Hematopoietic multipotent progenitor cell treated with erythropoietin and hydrocortisone succinate and interleukin-3 and kit ligand, for 15 days (in vitro differentiated cells): Measurements from ENCODE around the gene CD163L1.
"Not testable (repeated sequence)": the region's sequence is repeated elsewhere in the genome, so short reads cannot be mapped to it uniquely, and the experiment has no call there.

ENCODE experiments used
- DNase-seq: peaks from one replicate; pipeline ENCODE4 v3.0.0-alpha.2; 2015; ENCODE audit warnings: low spot score

Gene CD163L1

GRCh38 chr12:7444076-7444475 lies at the start of gene CD163L1:
Gene CD163L1 (minus strand): TSS chr12:7444153. CDS start chr12:7444127, 26 bp downstream.
- DNase-seq: no peak

DNA sequence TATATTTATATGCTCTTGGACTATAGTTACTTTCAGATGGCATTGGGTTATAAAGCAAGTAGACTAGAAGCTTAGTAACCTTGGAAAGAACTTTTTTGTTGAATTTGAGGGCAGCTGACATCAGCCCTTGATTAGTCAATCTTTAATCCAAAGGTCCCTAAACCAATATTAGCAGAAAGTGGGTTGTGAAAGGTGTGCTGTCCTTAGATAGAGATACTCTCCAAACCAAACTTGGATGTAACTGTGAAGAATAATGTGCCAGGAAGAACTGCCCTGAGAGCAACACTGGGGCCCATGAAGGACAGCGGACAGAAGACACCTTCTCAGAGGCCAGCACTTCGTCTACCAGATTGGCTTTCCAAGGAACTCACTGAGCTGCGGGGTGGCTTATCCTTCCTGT lies 49.1 kb upstream of the CD163L1 start:
- no peak for DNase-seq

- no peak for DNase-seq
Observed at GRCh38 chr12:7486512-7486911, 42.6 kb upstream of the CD163L1 start.

DNA sequence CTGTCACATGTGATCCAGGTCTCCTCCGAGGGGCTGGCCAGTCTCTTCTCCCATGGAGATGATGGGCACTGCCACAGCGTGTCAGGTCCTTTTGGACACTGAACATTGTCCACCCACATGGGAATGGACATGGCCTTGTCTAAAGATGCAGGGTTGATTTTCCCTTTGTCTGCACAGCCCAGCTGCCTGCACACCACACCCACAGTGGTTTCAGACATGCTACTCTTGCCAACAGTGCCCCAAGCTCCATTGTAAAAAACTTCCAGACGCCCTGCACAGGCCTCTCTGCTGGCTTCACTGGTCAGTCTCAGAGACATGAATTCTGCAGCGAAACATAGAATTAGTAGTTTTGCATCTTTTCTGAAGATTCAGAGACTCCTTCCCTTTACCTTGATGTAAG lies 41.1 kb upstream of the CD163L1 start:
- no peak for DNase-seq

GRCh38 chr12:7483343-7483742 lies 39.4 kb upstream of the CD163L1 start:
- no peak for DNase-seq

- DNase-seq: no peak
Observed at GRCh38 chr12:7479771-7480170, 35.8 kb upstream of the CD163L1 start.

DNA sequence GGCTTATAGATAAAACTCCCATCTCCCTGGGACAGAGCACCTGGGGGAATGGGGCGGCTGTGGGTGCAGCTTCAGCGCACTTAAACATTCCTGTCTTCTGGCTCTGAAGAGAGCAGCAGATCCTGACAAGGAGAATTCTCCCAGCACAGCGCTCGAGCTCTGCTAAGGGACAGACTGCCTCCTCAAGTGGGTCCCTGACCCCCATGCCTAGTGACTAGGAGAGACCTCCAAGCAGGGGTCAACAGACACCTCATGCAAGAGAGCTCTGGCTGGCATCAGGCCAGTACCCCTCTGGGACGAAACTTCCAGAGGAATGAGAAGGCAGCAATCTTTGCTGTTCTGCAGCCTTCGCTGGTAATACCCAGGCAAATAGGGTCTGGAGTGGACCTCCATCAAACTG lies 28.1 kb upstream of the CD163L1 start:
- no peak for DNase-seq

- peak; percentile 70 for DNase-seq
Observed at GRCh38 chr12:7460375-7461259, 16.7 kb upstream of the CD163L1 start.

DNA sequence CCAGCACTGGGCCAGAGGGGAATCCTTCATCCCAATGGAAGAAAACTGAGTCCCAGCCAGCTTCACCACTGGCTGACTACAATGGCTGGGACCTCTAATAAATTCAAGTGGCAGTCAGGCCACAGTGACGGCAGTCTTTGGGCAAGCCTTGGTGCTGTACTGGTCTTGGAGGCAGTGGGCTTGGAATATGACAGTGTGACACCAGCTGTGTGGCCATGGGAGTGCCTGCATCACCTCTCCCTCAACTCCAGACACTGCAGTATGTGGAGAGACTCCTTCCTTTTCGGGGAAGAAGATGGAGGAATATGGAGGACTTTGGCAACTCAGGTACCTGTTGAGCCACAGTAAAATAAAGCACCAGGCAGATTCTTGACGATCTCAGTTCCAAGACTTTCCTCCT lies 16.0 kb upstream of the CD163L1 start:
- DNase-seq: no peak

- DNase-seq: no peak
Observed at GRCh38 chr12:7451756-7452155, 7.8 kb upstream of the CD163L1 start.

DNA sequence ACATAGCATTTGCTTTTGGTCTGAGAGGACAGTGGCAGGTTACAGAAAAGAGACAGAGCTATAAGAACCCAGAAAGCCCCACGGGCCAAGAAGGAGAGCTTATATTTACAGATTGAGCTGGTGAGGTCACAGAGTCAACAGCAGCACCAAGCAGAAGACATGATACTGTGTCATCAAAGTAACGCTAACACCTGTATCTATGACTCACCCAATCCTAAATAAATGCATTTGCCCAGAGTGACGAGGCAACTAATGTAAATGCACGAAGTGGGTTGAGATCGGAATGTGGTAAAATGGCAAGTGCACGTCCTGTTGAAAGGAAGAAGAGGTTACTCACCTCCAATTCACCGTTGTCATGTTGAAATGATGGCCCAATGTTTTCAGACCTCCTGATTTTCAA lies 6.7 kb upstream of the CD163L1 start:
- DNase-seq: no peak

DNA sequence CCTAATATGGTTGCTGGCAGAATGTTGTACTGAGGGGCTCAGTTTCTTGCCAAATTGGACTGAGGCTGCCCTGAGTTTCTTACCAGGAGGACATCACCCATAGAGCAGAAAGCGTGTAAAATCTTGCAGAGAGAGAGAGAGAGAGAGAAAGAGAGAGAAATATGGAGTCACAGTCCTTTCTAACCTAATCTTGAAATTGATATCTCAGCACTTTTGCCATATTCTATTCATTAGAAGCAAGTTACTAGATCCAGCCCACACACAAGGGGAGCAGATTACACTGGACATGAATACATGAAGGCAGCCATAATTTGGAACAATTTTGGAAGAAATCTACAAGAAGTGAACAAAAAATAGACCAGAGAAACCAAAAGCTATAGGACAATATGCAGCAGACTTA lies 4.1 kb upstream of the CD163L1 start:
- no peak for DNase-seq

DNA sequence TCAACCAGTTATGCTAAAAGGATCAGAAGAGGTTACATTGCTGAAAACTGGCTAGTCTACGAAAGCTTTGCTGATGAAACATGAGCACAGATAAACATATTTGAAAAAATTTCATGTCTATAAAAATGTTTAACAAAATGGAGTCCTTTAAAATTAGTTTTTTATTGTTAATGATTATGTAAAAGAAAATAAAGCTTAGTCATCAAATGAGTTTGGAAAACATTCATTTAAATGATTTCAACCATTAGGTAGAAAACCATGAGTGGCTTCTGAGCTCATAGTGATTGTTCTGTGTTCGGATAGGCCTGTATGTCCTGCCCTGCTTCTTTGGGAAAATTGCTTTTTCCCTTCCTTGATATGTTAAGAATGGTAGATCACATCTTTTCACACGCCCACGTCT lies 584 bp upstream of the CD163L1 start:
- no peak for DNase-seq

- DNase-seq: no peak
Observed at GRCh38 chr12:7441216-7441615, 2.7 kb downstream of the CD163L1 start.

- peak; percentile 7 for DNase-seq
Observed at GRCh38 chr12:7439579-7440505, 4.1 kb downstream of the CD163L1 start.

DNA sequence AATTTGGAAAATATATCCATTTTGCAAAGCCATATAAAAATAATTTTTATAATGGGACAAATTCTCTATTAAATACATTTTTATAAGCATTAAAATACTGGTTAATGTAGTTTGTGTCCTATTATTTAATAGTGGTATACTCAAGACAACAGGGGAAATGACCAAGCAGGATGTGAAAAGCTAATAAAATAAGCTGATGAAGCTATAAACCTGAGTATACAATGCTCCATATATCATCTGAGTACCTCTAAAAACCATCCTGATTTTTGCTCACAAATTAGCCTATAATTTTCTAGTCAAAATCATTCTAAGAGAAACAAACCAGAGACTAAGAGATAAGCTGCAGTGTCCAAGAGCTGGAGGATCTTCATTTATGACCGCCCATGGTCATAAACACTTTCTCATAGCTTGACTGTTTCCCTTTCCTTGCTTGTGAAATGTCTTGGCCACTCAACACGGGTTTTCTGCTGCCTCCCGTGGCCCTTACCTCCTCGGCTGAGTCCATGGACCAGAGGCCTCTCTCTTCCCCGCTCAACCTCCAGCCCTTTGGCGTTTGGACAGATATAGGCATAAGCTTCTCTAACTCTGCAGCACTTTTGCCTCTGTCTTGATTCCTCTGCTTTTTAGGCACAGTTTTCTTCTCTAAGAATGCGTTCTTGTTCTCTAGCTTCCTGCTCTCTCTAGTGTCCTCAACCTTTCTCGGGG lies 5.5 kb downstream of the CD163L1 start:
- DNase-seq: not testable (repeated sequence)

GRCh38 chr12:7437494-7437893 lies 6.5 kb downstream of the CD163L1 start:
- not testable (repeated sequence) for DNase-seq

DNA sequence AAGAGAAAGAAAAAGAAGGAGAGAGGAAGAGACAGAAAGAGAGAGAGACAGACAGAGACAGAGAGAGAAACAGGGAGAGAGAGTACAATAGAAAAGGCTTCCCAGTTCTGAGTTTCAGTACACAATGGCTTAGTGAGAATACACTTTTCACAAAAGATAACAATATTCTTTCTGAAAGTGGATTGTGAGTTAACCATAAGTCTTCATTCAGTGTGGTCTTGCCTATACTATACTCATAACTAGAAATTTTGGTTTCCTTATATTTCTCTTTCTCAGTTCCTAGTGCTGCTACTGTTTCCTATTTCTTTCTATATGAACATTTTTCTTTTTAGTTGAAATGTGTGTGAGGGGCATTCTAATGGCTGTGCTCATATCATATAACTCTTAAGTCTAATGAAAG lies 9.3 kb downstream of the CD163L1 start:
- no peak for DNase-seq

GRCh38 chr12:7433276-7433822 lies 10.6 kb downstream of the CD163L1 start:
- DNase-seq: no peak

DNA sequence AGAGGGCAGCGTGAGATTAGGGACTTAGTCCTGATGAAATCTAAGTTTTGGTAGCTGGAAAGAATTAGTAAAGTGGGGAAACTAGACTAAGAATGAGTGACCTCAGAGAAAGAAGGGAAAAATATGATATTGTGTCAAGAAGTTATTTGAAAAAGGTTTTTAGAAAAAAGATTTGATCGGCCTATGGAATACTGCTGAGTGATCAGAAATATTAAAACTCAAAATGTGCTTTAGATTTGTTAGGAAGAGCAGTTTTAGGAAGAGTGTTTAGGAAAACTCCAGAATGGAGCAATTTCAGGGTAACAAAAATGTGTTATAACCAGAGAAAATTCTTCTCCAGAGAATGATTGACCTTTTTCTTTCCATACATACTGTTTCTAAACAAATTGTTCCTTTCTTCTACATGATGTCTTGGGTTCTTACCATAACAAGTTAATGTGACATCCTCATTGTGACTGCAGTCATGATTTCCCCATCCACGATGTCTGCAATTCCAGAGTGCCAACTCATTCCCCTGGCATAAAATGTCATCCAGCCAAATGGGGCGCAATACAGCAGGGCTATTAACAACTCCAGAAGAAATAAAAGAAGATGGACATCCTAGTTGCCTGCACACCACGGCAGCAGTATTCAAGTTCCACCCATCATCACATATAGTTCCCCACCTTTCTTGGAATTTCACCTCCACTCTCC lies 11.8 kb downstream of the CD163L1 start:
- DNase-seq: no peak

- no peak for DNase-seq
Observed at GRCh38 chr12:7411343-7411742, 32.6 kb downstream of the CD163L1 start.
